Ovary (tissue), 3 donors: ENCODE results near the gene EVA1B.

Experiments used
- EP300 ChIP-seq: sonication (generic); formaldehyde crosslinking; IDR thresholded peaks from one replicate; pipeline ENCODE4 v1.6.1; 2017; ENCODE audit warnings: antibody characterized with exemption
- POLR2A ChIP-seq: fragments of 450-650 bp; IDR thresholded peaks from one replicate; pipeline ENCODE4 v1.6.1; 2017; ENCODE audit warnings: antibody characterized with exemption, mild to moderate bottlenecking, moderate library complexity
- TF ChIP-seq, protein P1 (sequence below), 3 donors: fragments of 450-650 bp in 2 of 3; fragments of 200-600 bp in 1 of 3; IDR thresholded peaks; one replicate each; pipeline versions ENCODE4 v1.5.1 to v1.8.0; 2016 to 2022; ENCODE audit warnings: antibody characterized with exemption in 3 of 3, mild to moderate bottlenecking in 1 of 3
- donor health status: DM: no; HTN: no; CAD: no.

DNA sequence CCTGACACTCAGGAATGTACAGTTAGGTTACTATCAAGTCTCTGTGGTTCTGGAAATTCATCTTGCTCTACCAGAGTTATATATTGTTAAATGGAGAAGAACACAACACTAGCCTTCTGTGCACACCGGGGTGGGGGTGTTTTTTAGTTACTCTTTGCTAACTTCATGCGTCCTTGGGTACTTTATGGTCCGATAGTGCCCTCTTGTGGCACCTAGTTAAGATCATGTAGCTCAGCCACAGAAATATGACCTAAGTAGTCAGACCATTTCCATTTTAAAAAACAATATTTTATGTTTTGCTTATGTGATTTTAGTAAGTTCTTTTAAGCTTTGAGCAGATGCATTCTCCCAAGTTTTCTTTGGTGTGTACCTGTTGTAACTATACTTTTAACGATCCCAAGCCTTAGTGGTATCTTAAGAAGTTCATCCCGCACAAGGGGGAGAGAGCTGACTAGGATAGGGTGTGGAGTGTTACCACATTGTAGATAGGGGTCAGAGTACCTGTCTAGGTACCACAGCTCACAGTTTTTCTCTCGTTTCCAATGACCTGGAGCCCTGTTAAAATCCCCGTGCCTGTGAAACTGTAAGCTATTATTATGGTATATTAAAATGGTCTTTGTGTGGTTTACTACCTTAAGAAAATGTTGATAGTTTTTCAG is 37.9 kb downstream of the EVA1B start:
- TF ChIP-seq, protein P1, sequence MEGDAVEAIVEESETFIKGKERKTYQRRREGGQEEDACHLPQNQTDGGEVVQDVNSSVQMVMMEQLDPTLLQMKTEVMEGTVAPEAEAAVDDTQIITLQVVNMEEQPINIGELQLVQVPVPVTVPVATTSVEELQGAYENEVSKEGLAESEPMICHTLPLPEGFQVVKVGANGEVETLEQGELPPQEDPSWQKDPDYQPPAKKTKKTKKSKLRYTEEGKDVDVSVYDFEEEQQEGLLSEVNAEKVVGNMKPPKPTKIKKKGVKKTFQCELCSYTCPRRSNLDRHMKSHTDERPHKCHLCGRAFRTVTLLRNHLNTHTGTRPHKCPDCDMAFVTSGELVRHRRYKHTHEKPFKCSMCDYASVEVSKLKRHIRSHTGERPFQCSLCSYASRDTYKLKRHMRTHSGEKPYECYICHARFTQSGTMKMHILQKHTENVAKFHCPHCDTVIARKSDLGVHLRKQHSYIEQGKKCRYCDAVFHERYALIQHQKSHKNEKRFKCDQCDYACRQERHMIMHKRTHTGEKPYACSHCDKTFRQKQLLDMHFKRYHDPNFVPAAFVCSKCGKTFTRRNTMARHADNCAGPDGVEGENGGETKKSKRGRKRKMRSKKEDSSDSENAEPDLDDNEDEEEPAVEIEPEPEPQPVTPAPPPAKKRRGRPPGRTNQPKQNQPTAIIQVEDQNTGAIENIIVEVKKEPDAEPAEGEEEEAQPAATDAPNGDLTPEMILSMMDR (IDR thresholded peaks at IDR 0.05) = peak; percentile 50 to 89 (median 74)
- TF ChIP-seq POLR2A = no peak
- TF ChIP-seq EP300 = no peak
